HepG2 (cell line): ENCODE results near the gene LRP1B.

Experiments
- CAMTA2 ChIP-seq: sonication (generic); formaldehyde crosslinking; IDR thresholded peaks from 2 replicates; pipeline ENCODE4 v1.4.0; 2020; ENCODE audit warnings: mild to moderate bottlenecking, missing genetic modification reagents, borderline replicate concordance
- EP300 ChIP-seq, 3 experiments: sonication (generic) in 1 of 3; formaldehyde crosslinking in 1 of 3; IDR thresholded peaks; 2 replicates each; pipeline versions ENCODE4 v1.5.1 to v1.6.1; 2011 to 2020; ENCODE audit warnings: low read depth in 2 of 3, low read length in 2 of 3, borderline replicate concordance in 1 of 3, improper control_type of control experiment in 1 of 3, mild to moderate bottlenecking in 1 of 3, missing genetic modification reagents in 1 of 3, moderate library complexity in 1 of 3
- HIVEP1 ChIP-seq: sonication (generic); formaldehyde crosslinking; IDR thresholded peaks from 2 replicates; pipeline ENCODE4 v1.4.0; 2020; ENCODE audit warnings: mild to moderate bottlenecking, missing genetic modification reagents
- MAX ChIP-seq: IDR thresholded peaks from 2 replicates; pipeline ENCODE4 v1.6.1; 2012; ENCODE audit warnings: inconsistent platforms
- POLR2AphosphoS5 ChIP-seq: IDR thresholded peaks from 2 replicates; pipeline ENCODE4 v1.6.1; 2012; ENCODE audit warnings: low read depth, low read length
- PRDM15 ChIP-seq: sonication (generic); formaldehyde crosslinking; IDR thresholded peaks from 2 replicates; pipeline ENCODE4 v1.4.0; 2020; ENCODE audit warnings: missing genetic modification reagents
- SRSF9 ChIP-seq: fragments of 200-400 bp; formaldehyde crosslinking; IDR thresholded peaks from 2 replicates; pipeline ENCODE4 v1.6.1; 2018; ENCODE audit warnings: borderline replicate concordance, mild to moderate bottlenecking, low read depth, low read length; ENCODE audit not compliant: insufficient read depth, poor library complexity, severe bottlenecking
- THAP7 ChIP-seq: sonication (generic); formaldehyde crosslinking; IDR thresholded peaks from 2 replicates; pipeline ENCODE4 v1.8.1; 2023; ENCODE audit warnings: mild to moderate bottlenecking, missing genetic modification reagents
- TMF1 ChIP-seq: sonication (generic); formaldehyde crosslinking; IDR thresholded peaks from 2 replicates; pipeline ENCODE4 v1.8.1; 2022; ENCODE audit warnings: low read depth, missing genetic modification reagents
- ZBTB46 ChIP-seq: sonication (generic); formaldehyde crosslinking; IDR thresholded peaks from 2 replicates; pipeline ENCODE4 v1.4.0; 2020; ENCODE audit warnings: mild to moderate bottlenecking, missing genetic modification reagents, borderline replicate concordance
- ZNF644 ChIP-seq: IDR thresholded peaks from 2 replicates; pipeline ENCODE4 v1.6.1; 2016; ENCODE audit warnings: low read depth
- ZNF766 ChIP-seq: sonication (generic); formaldehyde crosslinking; IDR thresholded peaks from 2 replicates; pipeline ENCODE4 v1.5.0; 2020; ENCODE audit warnings: missing genetic modification reagents, borderline replicate concordance

GRCh38 chr2:142069251-142069888, 61.4 kb downstream of the LRP1B start:
- no peak for TF ChIP-seq THAP7
- TF ChIP-seq SRSF9: no peak
- TF ChIP-seq HIVEP1: no peak
- no peak for TF ChIP-seq TMF1 (CRISPR knock-in tag)
- TF ChIP-seq EP300 (IDR thresholded peaks at IDR 0.05; ENCODE audit: low read depth in 2 of 2, low read length in 2 of 2): no peak
- TF ChIP-seq EP300 (CRISPR knock-in tag; IDR thresholded peaks at IDR 0.05; ENCODE audit: borderline replicate concordance): no peak
- no peak for TF ChIP-seq ZNF766 (CRISPR knock-in tag)
- TF ChIP-seq CAMTA2: no peak
- TF ChIP-seq PRDM15 (CRISPR knock-in tag): no peak
- no peak for TF ChIP-seq ZNF644 (CRISPR knock-in tag)
- no peak for TF ChIP-seq ZBTB46 (CRISPR knock-in tag)
- TF ChIP-seq MAX: no peak
- no peak for TF ChIP-seq POLR2AphosphoS5
